HCT116 (cell line): ENCODE measurements around the gene TMEM81. TPM values are rescaled to one million over a fixed set of nuclear protein-coding genes. Genes with fewer than 3 reads are reported as not detected.

Experiments
- ATAC-seq: fragments of 200-7000 bp; cut with Tn5 transposase; 2 replicates; pipeline ENCODE4 v1.9.1; 2020; ENCODE audit warnings: mild to moderate bottlenecking, moderate library complexity
- BruUV-seq: library from RNA; stranded (reverse); fragments of 400-500 nt; replicated peaks from 2 replicates; lab custom pipeline; 2021; lab: Mats Ljungman, UMichigan
- CTCF ChIA-PET: fragments of 300-600 bp; sonication (Branson Sonifier 250); formaldehyde crosslinking; loops from one replicate; lab custom pipeline; 2021; ENCODE audit warnings: antibody characterized with exemption; lab: Charles Lee
- POLR2A ChIA-PET: fragments of 300-600, 350-600 bp; sonication (Branson Sonifier 250); formaldehyde crosslinking; loops from one replicate; lab custom pipeline; 2021; ENCODE audit warnings: antibody characterized with exemption; lab: Charles Lee
- RAD21 ChIA-PET, 2 experiments: fragments of 300-600 bp; sonication (Branson Sonifier 250); formaldehyde crosslinking; loops; one replicate each; lab custom pipeline; 2023; ENCODE audit warnings: low total read pairs in 2 of 2; ENCODE audit not compliant: uncharacterized antibody in 2 of 2, unreplicated experiment in 2 of 2, low non-redundant PET in 1 of 2; lab: Charles Lee
- DNase-seq: peaks from one replicate; pipeline ENCODE4 v3.0.0-alpha.2; 2010; ENCODE audit warnings: low read depth, low spot score
- H2AFZ ChIP-seq: fragments of 200-600 bp; shearing (Covaris generic), sonication (generic); 2 replicates; pipeline ENCODE4 v1.6.1; 2017; ENCODE audit warnings: low read depth, mixed run types, mixed read lengths, antibody characterized with exemption, low read length; ENCODE audit not compliant: poor library complexity, severe bottlenecking
- H3K27ac ChIP-seq: 2 replicates; pipeline ENCODE4 v1.5.1; 2012; ENCODE audit warnings: low read depth, low read length
- H3K27me3 ChIP-seq: fragments of 200-600 bp; sonication (generic); 2 replicates; pipeline ENCODE4 v1.6.1; 2016; ENCODE audit warnings: mixed run types, low read length, mixed read lengths; ENCODE audit not compliant: insufficient read depth
- H3K36me3 ChIP-seq, 2 experiments: fragments of 200-500 bp in 1 of 2; fragments of 200-600 bp in 1 of 2; sonication (Bioruptor generic) in 1 of 2; sonication (generic) in 1 of 2; 2 replicates each; pipeline versions ENCODE4 v1.5.1 to v1.6.1; 2014 to 2016; ENCODE audit warnings: low read length in 2 of 2, inconsistent platforms in 1 of 2, mixed read lengths in 1 of 2, mixed run types in 1 of 2; ENCODE audit not compliant: insufficient read depth in 2 of 2, control insufficient read depth in 1 of 2
- H3K4me1 ChIP-seq, 2 experiments: fragments of 200-600 bp in 1 of 2; sonication (generic) in 1 of 2; 2 replicates each; pipeline versions ENCODE4 v1.5.1 to v1.6.1; 2012 to 2017; ENCODE audit warnings: low read length in 2 of 2, inconsistent platforms in 1 of 2, mild to moderate bottlenecking in 1 of 2, mixed read lengths in 1 of 2, mixed run types in 1 of 2, moderate library complexity in 1 of 2; ENCODE audit not compliant: insufficient read depth in 2 of 2, control insufficient read depth in 1 of 2
- H3K4me2 ChIP-seq: fragments of 200-600 bp; sonication (generic); 2 replicates; pipeline ENCODE4 v1.6.1; 2017; ENCODE audit warnings: mixed run types, low read length, mixed read lengths
- H3K4me3 ChIP-seq, 2 experiments: fragments of 200-600 bp in 1 of 2; sonication (generic) in 1 of 2; replicated peaks in 1 of 2; 2 replicates each; pipeline ENCODE4 v1.5.1; 2011 to 2016; ENCODE audit warnings: low read length in 2 of 2, control low read depth in 1 of 2, low read depth in 1 of 2, mild to moderate bottlenecking in 1 of 2, mixed read lengths in 1 of 2, mixed run types in 1 of 2
- H3K79me2 ChIP-seq: fragments of 200-600 bp; sonication (generic); 2 replicates; pipeline ENCODE4 v1.6.1; 2017; ENCODE audit warnings: mild to moderate bottlenecking, mixed run types, low read length, moderate library complexity, mixed read lengths; ENCODE audit not compliant: insufficient read depth
- H3K9ac ChIP-seq: fragments of 200-600 bp; sonication (generic); 2 replicates; pipeline ENCODE4 v1.6.1; 2016; ENCODE audit warnings: low read length, mixed read lengths
- H3K9me2 ChIP-seq: fragments of 200-600 bp; sonication (generic), shearing (Covaris generic); 2 replicates; pipeline ENCODE4 v1.6.1; 2017; ENCODE audit warnings: mixed run types, mild to moderate bottlenecking, moderate library complexity; ENCODE audit not compliant: insufficient read depth
- H3K9me3 ChIP-seq, 2 experiments: fragments of 200-500 bp in 1 of 2; fragments of 200-600 bp in 1 of 2; sonication (Bioruptor generic) in 1 of 2; sonication (generic) in 1 of 2; 2 replicates each; pipeline ENCODE4 v1.6.1; 2014 to 2017; ENCODE audit warnings: low read length in 2 of 2, mixed read lengths in 2 of 2, inconsistent platforms in 1 of 2, low read depth in 1 of 2, mild to moderate bottlenecking in 1 of 2, mixed run types in 1 of 2, moderate library complexity in 1 of 2; ENCODE audit not compliant: control insufficient read depth in 1 of 2, insufficient read depth in 1 of 2
- H4K20me1 ChIP-seq: fragments of 200-600 bp; sonication (generic), shearing (Covaris generic); 2 replicates; pipeline ENCODE4 v1.6.1; 2017; ENCODE audit warnings: mixed run types, mild to moderate bottlenecking, moderate library complexity; ENCODE audit not compliant: insufficient read depth
- CBX3 ChIP-seq: IDR thresholded peaks from 2 replicates; pipeline ENCODE4 v1.6.1; 2012; ENCODE audit warnings: low read depth
- CEBPB ChIP-seq: IDR thresholded peaks from 2 replicates; pipeline ENCODE4 v1.6.1; 2012; ENCODE audit warnings: low read depth
- ELF1 ChIP-seq: IDR thresholded peaks from 2 replicates; pipeline ENCODE4 v1.6.1; 2012; ENCODE audit warnings: low read depth, borderline replicate concordance
- EZH2 ChIP-seq: fragments of 200-600 bp; sonication (generic); IDR thresholded peaks from 2 replicates; pipeline ENCODE4 v1.6.1; 2017; ENCODE audit warnings: antibody characterized with exemption, mixed run types
- JUND ChIP-seq: IDR thresholded peaks from 2 replicates; pipeline ENCODE4 v1.6.1; 2012
- POLR2A ChIP-seq: IDR thresholded peaks from 2 replicates; pipeline ENCODE4 v1.7.0; 2011; ENCODE audit warnings: borderline replicate concordance; ENCODE audit not compliant: insufficient read depth, insufficient read length; ENCODE audit errors: extremely low read depth
- RAD21 ChIP-seq: IDR thresholded peaks from 2 replicates; pipeline ENCODE4 v1.6.1; 2012; ENCODE audit warnings: low read depth, mild to moderate bottlenecking
- SIN3A ChIP-seq: IDR thresholded peaks from 2 replicates; pipeline ENCODE4 v1.6.1; 2012; ENCODE audit warnings: low read depth
- SP1 ChIP-seq: IDR thresholded peaks from 2 replicates; pipeline ENCODE4 v1.6.1; 2012; ENCODE audit warnings: low read depth
- SRF ChIP-seq: IDR thresholded peaks from 2 replicates; pipeline ENCODE4 v1.6.1; 2012; ENCODE audit warnings: low read depth
- TCF7L2 ChIP-seq: IDR thresholded peaks from 2 replicates; pipeline ENCODE4 v1.7.0; 2011; ENCODE audit warnings: borderline replicate concordance, inconsistent platforms; ENCODE audit not compliant: insufficient read depth, insufficient read length; ENCODE audit errors: extremely low read depth
- YY1 ChIP-seq: IDR thresholded peaks from 2 replicates; pipeline ENCODE4 v1.6.1; 2011; ENCODE audit warnings: low read length, low read depth, moderate library complexity, mild to moderate bottlenecking; ENCODE audit not compliant: insufficient replicate concordance; ENCODE audit errors: extremely low read depth
- ZFX ChIP-seq: fragments of 450-650 bp; IDR thresholded peaks from 2 replicates; pipeline ENCODE4 v1.6.1; 2017
- ZNF274 ChIP-seq: fragments of 200-500 bp; sonication (Bioruptor generic); IDR thresholded peaks from 2 replicates; pipeline ENCODE4 v1.6.1; 2014; ENCODE audit warnings: mild to moderate bottlenecking, low read depth, low read length, inconsistent platforms
- intact Hi-C: fragments of 100-400 bp; cut with micrococcal nuclease; formaldehyde crosslinking; loops from 2 replicates; pipeline ENCODE4 v1.10.0; 2022
- total RNA-seq: library from RNA; stranded (reverse); gene quantifications from one replicate; pipeline ENCODE4 v1.2.1, GENCODE V29; 2021; ENCODE audit not compliant: unreplicated experiment
- TF ChIP-seq, protein P1 (sequence below): IDR thresholded peaks from 2 replicates; pipeline ENCODE4 v1.6.1; 2012
- TF ChIP-seq, protein P2 (sequence below): IDR thresholded peaks from 2 replicates; pipeline ENCODE4 v1.6.1; 2012
- TF ChIP-seq, protein P3 (sequence below): IDR thresholded peaks from 2 replicates; pipeline ENCODE4 v1.6.1; 2012; ENCODE audit warnings: low read depth

TMEM81 gene
- total RNA-seq, 1 experiment from 2014 or later: 4.9 TPM

DNA sequence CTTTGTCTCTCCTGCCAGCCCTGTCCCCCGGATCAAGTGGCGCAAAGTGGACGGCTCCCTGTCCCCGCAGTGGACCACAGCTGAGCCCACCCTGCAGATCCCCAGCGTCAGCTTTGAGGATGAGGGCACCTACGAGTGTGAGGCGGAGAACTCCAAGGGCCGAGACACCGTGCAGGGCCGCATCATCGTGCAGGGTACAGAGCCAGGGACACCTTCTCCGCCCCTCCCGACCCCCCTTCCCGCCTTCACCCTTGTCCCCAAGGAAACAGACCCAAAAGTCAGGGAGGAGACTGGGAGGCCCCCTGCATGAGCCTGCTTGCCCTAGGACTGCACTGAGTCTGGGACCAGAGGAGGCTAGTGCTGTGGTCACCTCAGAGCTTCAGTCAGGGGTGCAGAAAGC lies 23.0 kb downstream of the TMEM81 start:
- H3K4me1 ChIP-seq: no peaks in the 10 kb centered on the region; a peak in 1 of 4 replicates
- RAD21 ChIA-PET: interaction anchor here (0.6 to 2.4 kb wide), 10 partner anchors 72 to 254 kb away, joined by 3 to 33 read pairs (median 4); no protein-coding TSS in a partner anchor
- no TSS peak for BruUV-seq
- no peaks in the 10 kb centered on the region for H3K9me3 ChIP-seq
- no peak for TF ChIP-seq ELF1
- TF ChIP-seq SP1: no peak
- TF ChIP-seq TCF7L2: no peak
- TF ChIP-seq, protein P1, sequence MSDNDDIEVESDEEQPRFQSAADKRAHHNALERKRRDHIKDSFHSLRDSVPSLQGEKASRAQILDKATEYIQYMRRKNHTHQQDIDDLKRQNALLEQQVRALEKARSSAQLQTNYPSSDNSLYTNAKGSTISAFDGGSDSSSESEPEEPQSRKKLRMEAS: no peak
- no peak for TF ChIP-seq SIN3A
- TF ChIP-seq, protein P2, sequence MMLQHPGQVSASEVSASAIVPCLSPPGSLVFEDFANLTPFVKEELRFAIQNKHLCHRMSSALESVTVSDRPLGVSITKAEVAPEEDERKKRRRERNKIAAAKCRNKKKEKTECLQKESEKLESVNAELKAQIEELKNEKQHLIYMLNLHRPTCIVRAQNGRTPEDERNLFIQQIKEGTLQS: no peak
- no peak for TF ChIP-seq ZFX
- no peak for TF ChIP-seq RAD21
- TF ChIP-seq SRF: no peak
- TF ChIP-seq ZNF274: no peak
- no peak for TF ChIP-seq EZH2
- TF ChIP-seq, protein P3, sequence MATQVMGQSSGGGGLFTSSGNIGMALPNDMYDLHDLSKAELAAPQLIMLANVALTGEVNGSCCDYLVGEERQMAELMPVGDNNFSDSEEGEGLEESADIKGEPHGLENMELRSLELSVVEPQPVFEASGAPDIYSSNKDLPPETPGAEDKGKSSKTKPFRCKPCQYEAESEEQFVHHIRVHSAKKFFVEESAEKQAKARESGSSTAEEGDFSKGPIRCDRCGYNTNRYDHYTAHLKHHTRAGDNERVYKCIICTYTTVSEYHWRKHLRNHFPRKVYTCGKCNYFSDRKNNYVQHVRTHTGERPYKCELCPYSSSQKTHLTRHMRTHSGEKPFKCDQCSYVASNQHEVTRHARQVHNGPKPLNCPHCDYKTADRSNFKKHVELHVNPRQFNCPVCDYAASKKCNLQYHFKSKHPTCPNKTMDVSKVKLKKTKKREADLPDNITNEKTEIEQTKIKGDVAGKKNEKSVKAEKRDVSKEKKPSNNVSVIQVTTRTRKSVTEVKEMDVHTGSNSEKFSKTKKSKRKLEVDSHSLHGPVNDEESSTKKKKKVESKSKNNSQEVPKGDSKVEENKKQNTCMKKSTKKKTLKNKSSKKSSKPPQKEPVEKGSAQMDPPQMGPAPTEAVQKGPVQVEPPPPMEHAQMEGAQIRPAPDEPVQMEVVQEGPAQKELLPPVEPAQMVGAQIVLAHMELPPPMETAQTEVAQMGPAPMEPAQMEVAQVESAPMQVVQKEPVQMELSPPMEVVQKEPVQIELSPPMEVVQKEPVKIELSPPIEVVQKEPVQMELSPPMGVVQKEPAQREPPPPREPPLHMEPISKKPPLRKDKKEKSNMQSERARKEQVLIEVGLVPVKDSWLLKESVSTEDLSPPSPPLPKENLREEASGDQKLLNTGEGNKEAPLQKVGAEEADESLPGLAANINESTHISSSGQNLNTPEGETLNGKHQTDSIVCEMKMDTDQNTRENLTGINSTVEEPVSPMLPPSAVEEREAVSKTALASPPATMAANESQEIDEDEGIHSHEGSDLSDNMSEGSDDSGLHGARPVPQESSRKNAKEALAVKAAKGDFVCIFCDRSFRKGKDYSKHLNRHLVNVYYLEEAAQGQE: no peak
- TF ChIP-seq YY1: no peak
- TF ChIP-seq JUND: no peak
- TF ChIP-seq CEBPB: no peak
- TF ChIP-seq CBX3: no peak
- TF ChIP-seq POLR2A: no peak
- H3K27me3 ChIP-seq: no peaks in the 10 kb centered on the region
- CTCF ChIA-PET: interaction anchor here (0.6 to 4.3 kb wide), 35 partner anchors 9 to 495 kb away, joined by 3 to 205 read pairs (median 5); partner anchors contain the start of genes RBBP5 and TMCC2
- POLR2A ChIA-PET: interaction anchor here (1.0 to 1.5 kb wide), 2 partner anchors 72 to 85 kb away, joined by 5 to 7 read pairs; no protein-coding TSS in a partner anchor
- H3K4me3 ChIP-seq: no peak overlapping the region
- no peak overlapping the region for H3K9ac ChIP-seq
- no peaks in the 10 kb centered on the region for H3K79me2 ChIP-seq
- no peaks in the 10 kb centered on the region for H4K20me1 ChIP-seq
- ATAC-seq: peak; percentile 48; the same call in 1 of the 2 replicates
- no peak overlapping the region for H3K27ac ChIP-seq
- no peaks in the 10 kb centered on the region for H3K36me3 ChIP-seq
- no peaks in the 10 kb centered on the region for H3K9me2 ChIP-seq
- intact Hi-C loops: loop anchor here (1.0 to 5.0 kb wide), 3 partner anchors 72 to 254 kb away; no protein-coding TSS in a partner anchor
- no peak overlapping the region for H3K4me2 ChIP-seq
- no peak overlapping the region for H2AFZ ChIP-seq
- no peak for DNase-seq
